HL-60 (cell line): Measurements from ENCODE around the gene RAVER1.

Experiments used
- POLR2AphosphoS5 ChIP-seq: IDR thresholded peaks from 2 replicates; pipeline ENCODE4 v1.6.1; 2012; ENCODE audit warnings: low read depth
- SPI1 ChIP-seq: IDR thresholded peaks from 2 replicates; pipeline ENCODE4 v1.6.1; 2012; ENCODE audit warnings: low read depth, mild to moderate bottlenecking, borderline replicate concordance
- TF ChIP-seq, protein P1 (sequence below): IDR thresholded peaks from one replicate; pipeline ENCODE4 v1.5.1; 2011; ENCODE audit warnings: low read length, control low read depth, inconsistent platforms; ENCODE audit not compliant: insufficient read depth
- TF ChIP-seq, protein P2 (sequence below): IDR thresholded peaks from 2 replicates; pipeline ENCODE4 v1.6.1; 2012; ENCODE audit warnings: low read depth; ENCODE audit not compliant: insufficient replicate concordance

DNA sequence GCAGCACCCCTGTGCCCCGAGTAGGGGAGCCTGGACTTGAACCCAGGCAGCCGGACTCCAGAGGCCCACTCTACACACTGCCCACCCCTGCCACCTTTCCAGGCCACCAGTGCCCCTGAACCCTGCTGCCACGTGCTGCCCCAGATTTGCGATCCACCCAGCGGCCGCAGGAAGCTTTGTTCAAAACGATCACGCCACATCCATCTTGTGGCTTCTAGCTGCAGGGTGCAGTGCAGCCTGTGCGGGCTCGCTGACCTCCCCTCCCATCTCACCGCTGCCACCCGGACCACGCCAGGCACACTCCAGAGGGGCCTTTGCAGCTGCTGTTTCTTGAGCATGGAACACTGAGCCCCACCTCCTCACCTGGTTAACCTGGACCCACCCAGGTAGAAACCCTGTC lies 3.8 kb downstream of the RAVER1 start:
- TF ChIP-seq, protein P1, sequence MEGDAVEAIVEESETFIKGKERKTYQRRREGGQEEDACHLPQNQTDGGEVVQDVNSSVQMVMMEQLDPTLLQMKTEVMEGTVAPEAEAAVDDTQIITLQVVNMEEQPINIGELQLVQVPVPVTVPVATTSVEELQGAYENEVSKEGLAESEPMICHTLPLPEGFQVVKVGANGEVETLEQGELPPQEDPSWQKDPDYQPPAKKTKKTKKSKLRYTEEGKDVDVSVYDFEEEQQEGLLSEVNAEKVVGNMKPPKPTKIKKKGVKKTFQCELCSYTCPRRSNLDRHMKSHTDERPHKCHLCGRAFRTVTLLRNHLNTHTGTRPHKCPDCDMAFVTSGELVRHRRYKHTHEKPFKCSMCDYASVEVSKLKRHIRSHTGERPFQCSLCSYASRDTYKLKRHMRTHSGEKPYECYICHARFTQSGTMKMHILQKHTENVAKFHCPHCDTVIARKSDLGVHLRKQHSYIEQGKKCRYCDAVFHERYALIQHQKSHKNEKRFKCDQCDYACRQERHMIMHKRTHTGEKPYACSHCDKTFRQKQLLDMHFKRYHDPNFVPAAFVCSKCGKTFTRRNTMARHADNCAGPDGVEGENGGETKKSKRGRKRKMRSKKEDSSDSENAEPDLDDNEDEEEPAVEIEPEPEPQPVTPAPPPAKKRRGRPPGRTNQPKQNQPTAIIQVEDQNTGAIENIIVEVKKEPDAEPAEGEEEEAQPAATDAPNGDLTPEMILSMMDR, result no peak
- TF ChIP-seq, protein P2, sequence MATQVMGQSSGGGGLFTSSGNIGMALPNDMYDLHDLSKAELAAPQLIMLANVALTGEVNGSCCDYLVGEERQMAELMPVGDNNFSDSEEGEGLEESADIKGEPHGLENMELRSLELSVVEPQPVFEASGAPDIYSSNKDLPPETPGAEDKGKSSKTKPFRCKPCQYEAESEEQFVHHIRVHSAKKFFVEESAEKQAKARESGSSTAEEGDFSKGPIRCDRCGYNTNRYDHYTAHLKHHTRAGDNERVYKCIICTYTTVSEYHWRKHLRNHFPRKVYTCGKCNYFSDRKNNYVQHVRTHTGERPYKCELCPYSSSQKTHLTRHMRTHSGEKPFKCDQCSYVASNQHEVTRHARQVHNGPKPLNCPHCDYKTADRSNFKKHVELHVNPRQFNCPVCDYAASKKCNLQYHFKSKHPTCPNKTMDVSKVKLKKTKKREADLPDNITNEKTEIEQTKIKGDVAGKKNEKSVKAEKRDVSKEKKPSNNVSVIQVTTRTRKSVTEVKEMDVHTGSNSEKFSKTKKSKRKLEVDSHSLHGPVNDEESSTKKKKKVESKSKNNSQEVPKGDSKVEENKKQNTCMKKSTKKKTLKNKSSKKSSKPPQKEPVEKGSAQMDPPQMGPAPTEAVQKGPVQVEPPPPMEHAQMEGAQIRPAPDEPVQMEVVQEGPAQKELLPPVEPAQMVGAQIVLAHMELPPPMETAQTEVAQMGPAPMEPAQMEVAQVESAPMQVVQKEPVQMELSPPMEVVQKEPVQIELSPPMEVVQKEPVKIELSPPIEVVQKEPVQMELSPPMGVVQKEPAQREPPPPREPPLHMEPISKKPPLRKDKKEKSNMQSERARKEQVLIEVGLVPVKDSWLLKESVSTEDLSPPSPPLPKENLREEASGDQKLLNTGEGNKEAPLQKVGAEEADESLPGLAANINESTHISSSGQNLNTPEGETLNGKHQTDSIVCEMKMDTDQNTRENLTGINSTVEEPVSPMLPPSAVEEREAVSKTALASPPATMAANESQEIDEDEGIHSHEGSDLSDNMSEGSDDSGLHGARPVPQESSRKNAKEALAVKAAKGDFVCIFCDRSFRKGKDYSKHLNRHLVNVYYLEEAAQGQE, result no peak
- TF ChIP-seq POLR2AphosphoS5 (no peak), SPI1 (no peak)
